HG03064 (cell line): ENCODE measurements around the gene SCLY.

Experiments used
- ATAC-seq: cut with Tn5 transposase; IDR thresholded peaks from one replicate; pipeline ENCODE4 v1.9.1; 2021; ENCODE audit warnings: low read depth; ENCODE audit not compliant: unreplicated experiment

The SCLY gene

GRCh38 chr2:238067939-238068338, 7.1 kb downstream of the SCLY start:
- ATAC-seq: no peak

GRCh38 chr2:238069021-238069709, 8.4 kb downstream of the SCLY start:
- ATAC-seq: no peak

- no peak for ATAC-seq
These were observed 9.1 kb downstream of the SCLY start for GRCh38 chr2:238069877-238070276.

- ATAC-seq: no peak
These were observed 14.6 kb downstream of the SCLY start for GRCh38 chr2:238075397-238075796.

- ATAC-seq: no peak
These were observed 16.5 kb downstream of the SCLY start for GRCh38 chr2:238077292-238077691.

GRCh38 chr2:238079874-238080327, 19.1 kb downstream of the SCLY start:
- no peak for ATAC-seq

GRCh38 chr2:238080518-238080917, 19.7 kb downstream of the SCLY start:
- ATAC-seq: no peak

GRCh38 chr2:238081150-238081549, 20.3 kb downstream of the SCLY start:
- no peak for ATAC-seq

GRCh38 chr2:238081561-238081960, 20.8 kb downstream of the SCLY start:
- ATAC-seq: no peak

- ATAC-seq: no peak
These were observed 21.4 kb downstream of the SCLY start for GRCh38 chr2:238082151-238082550.

- ATAC-seq: no peak
These were observed 22.0 kb downstream of the SCLY start for GRCh38 chr2:238082827-238083226.

GRCh38 chr2:238083919-238084318, 23.1 kb downstream of the SCLY start:
- ATAC-seq: no peak

GRCh38 chr2:238084761-238085160, 24.0 kb downstream of the SCLY start:
- ATAC-seq: no peak

- ATAC-seq: no peak
These were observed 25.1 kb downstream of the SCLY start for GRCh38 chr2:238085899-238086298.

- ATAC-seq: no peak
These were observed 26.4 kb downstream of the SCLY start for GRCh38 chr2:238087211-238087610.

- no peak for ATAC-seq
These were observed 30.1 kb downstream of the SCLY start for GRCh38 chr2:238090887-238091286.

- ATAC-seq: no peak
These were observed 30.7 kb downstream of the SCLY start for GRCh38 chr2:238091436-238092060.

- ATAC-seq: no peak
These were observed 31.8 kb downstream of the SCLY start for GRCh38 chr2:238092486-238093035.

- no peak for ATAC-seq
These were observed 32.7 kb downstream of the SCLY start for GRCh38 chr2:238093181-238094140.

- no peak for ATAC-seq
These were observed 33.7 kb downstream of the SCLY start for GRCh38 chr2:238094438-238095022.

GRCh38 chr2:238095143-238095542, 34.3 kb downstream of the SCLY start:
- ATAC-seq: no peak
